HepG2 (cell line): ENCODE data around the gene CUTC. TPM values are rescaled to one million over a fixed set of nuclear protein-coding genes. Genes with fewer than 3 reads are reported as not detected.

Experiments
- ADNP ChIP-seq: sonication (generic); formaldehyde crosslinking; IDR thresholded peaks from 2 replicates; pipeline ENCODE4 v1.4.0; 2020; ENCODE audit warnings: missing genetic modification reagents
- FOXK1 ChIP-seq: sonication (generic); formaldehyde crosslinking; IDR thresholded peaks from 2 replicates; pipeline ENCODE4 v1.4.0; 2020; ENCODE audit warnings: low read depth, missing genetic modification reagents, borderline replicate concordance
- HMGA1 ChIP-seq: sonication (generic); formaldehyde crosslinking; conservative IDR thresholded peaks from 2 replicates; pipeline ENCODE4 v1.4.0; 2020; ENCODE audit warnings: missing genetic modification reagents
- HOXA5 ChIP-seq: sonication (generic); formaldehyde crosslinking; IDR thresholded peaks from 2 replicates; pipeline ENCODE4 v1.4.0; 2020; ENCODE audit warnings: missing genetic modification reagents
- KDM1A ChIP-seq: IDR thresholded peaks from 2 replicates; pipeline ENCODE4 v1.6.1; 2016; ENCODE audit warnings: missing compliant biosample characterization
- MIXL1 ChIP-seq: IDR thresholded peaks from 2 replicates; pipeline ENCODE4 v1.6.1; 2016
- POLR2A ChIP-seq, 2 experiments: IDR thresholded peaks; 2 replicates each; pipeline ENCODE4 v1.6.1; 2011; ENCODE audit warnings: low read depth in 2 of 2, low read length in 2 of 2, mild to moderate bottlenecking in 1 of 2, moderate library complexity in 1 of 2; ENCODE audit not compliant: insufficient read depth in 1 of 2
- RELA ChIP-seq: sonication (generic); formaldehyde crosslinking; IDR thresholded peaks from 2 replicates; pipeline ENCODE4 v1.4.0; 2020; ENCODE audit warnings: missing genetic modification reagents
- REXO4 ChIP-seq: sonication (generic); formaldehyde crosslinking; IDR thresholded peaks from 2 replicates; pipeline ENCODE4 v1.8.0; 2022; ENCODE audit warnings: missing genetic modification reagents, mild to moderate bottlenecking, borderline replicate concordance
- SRF ChIP-seq: IDR thresholded peaks from 2 replicates; pipeline ENCODE4 v1.6.1; 2011; ENCODE audit warnings: mild to moderate bottlenecking, low read depth, low read length, moderate library complexity
- ZNF180 ChIP-seq: sonication (generic); formaldehyde crosslinking; IDR thresholded peaks from 2 replicates; pipeline ENCODE4 v1.4.0; 2020; ENCODE audit warnings: low read depth, missing genetic modification reagents, borderline replicate concordance
- ZNF20 ChIP-seq: sonication (generic); formaldehyde crosslinking; IDR thresholded peaks from 2 replicates; pipeline ENCODE4 v1.4.0; 2020; ENCODE audit warnings: mild to moderate bottlenecking, moderate library complexity, missing genetic modification reagents
- ZNF234 ChIP-seq: sonication (generic); formaldehyde crosslinking; conservative IDR thresholded peaks from 2 replicates; pipeline ENCODE4 v1.5.1; 2020; ENCODE audit warnings: mild to moderate bottlenecking, missing genetic modification reagents
- ZNF34 ChIP-seq: sonication (generic); formaldehyde crosslinking; IDR thresholded peaks from 2 replicates; pipeline ENCODE4 v1.4.0; 2020; ENCODE audit warnings: mild to moderate bottlenecking, missing genetic modification reagents, borderline replicate concordance
- ZNF546 ChIP-seq: sonication (generic); formaldehyde crosslinking; conservative IDR thresholded peaks from 2 replicates; pipeline ENCODE4 v1.8.1; 2023; ENCODE audit warnings: mild to moderate bottlenecking, missing genetic modification reagents
- ZNF674 ChIP-seq: sonication (generic); formaldehyde crosslinking; IDR thresholded peaks from 2 replicates; pipeline ENCODE4 v1.5.0; 2020; ENCODE audit warnings: low read depth, mild to moderate bottlenecking, missing genetic modification reagents
- ZNF7 ChIP-seq: IDR thresholded peaks from 2 replicates; pipeline ENCODE4 v1.6.1; 2016; ENCODE audit warnings: missing biosample characterization, missing genetic modification reagents
- ZNF841 ChIP-seq: sonication (generic); formaldehyde crosslinking; IDR thresholded peaks from 2 replicates; pipeline ENCODE4 v1.8.1; 2023; ENCODE audit warnings: missing genetic modification reagents, borderline replicate concordance
- polyA plus RNA-seq, 8 experiments: library from polyadenylated mRNA; depleted of rRNA in 3 of 8; stranded (reverse) in 7 of 8; unstranded in 1 of 8; fragments of >200 nt; fragmentation: Illumina TruSeq in 4 of 8; extraction: Trizol in 4 of 8; gene quantifications; 2 replicates each; pipeline versions ENCODE4 v1.2.1 to v1.2.3, GENCODE V29; 2011 to 2016; ENCODE audit warnings: low read depth in 4 of 8, missing spikeins in 1 of 8, mixed read lengths in 1 of 8; ENCODE audit not compliant: insufficient read depth in 1 of 8
- total RNA-seq, 5 experiments: library from RNA; depleted of rRNA; stranded (reverse); fragments of >200 nt; fragmentation: Illumina TruSeq; extraction: Trizol; gene quantifications; 2 replicates each; pipeline ENCODE4 v1.2.3, GENCODE V29; 2016; ENCODE audit warnings: low read depth in 1 of 5
- TF ChIP-seq, protein P1 (sequence below): IDR thresholded peaks from 2 replicates; pipeline ENCODE4 v1.6.1; 2016; ENCODE audit warnings: missing genetic modification reagents, missing compliant biosample characterization
- TF ChIP-seq, protein P2 (sequence below): sonication (generic); formaldehyde crosslinking; IDR thresholded peaks from 2 replicates; pipeline ENCODE4 v1.4.0; 2020; ENCODE audit warnings: missing genetic modification reagents, borderline replicate concordance
- TF ChIP-seq, protein P3 (sequence below): sonication (generic); formaldehyde crosslinking; IDR thresholded peaks from 2 replicates; pipeline ENCODE4 v1.4.0; 2020; ENCODE audit warnings: missing genetic modification reagents; ENCODE audit errors: not compliant biosample characterization
- TF ChIP-seq, protein P4 (sequence below): sonication (generic); formaldehyde crosslinking; IDR thresholded peaks from 2 replicates; pipeline ENCODE4 v1.9.0; 2022; ENCODE audit warnings: missing genetic modification reagents, mild to moderate bottlenecking, borderline replicate concordance
- TF ChIP-seq, protein P5 (sequence below): sonication (generic); formaldehyde crosslinking; IDR thresholded peaks from 2 replicates; pipeline ENCODE4 v1.4.0; 2020; ENCODE audit warnings: missing genetic modification reagents, mild to moderate bottlenecking, borderline replicate concordance

CUTC gene
- total and polyA plus RNA-seq, 2 of the 13 experiments (the other 11 are each of a cell fraction or from before 2014, with no cell fraction given): 22.3 to 25.8 TPM

DNA sequence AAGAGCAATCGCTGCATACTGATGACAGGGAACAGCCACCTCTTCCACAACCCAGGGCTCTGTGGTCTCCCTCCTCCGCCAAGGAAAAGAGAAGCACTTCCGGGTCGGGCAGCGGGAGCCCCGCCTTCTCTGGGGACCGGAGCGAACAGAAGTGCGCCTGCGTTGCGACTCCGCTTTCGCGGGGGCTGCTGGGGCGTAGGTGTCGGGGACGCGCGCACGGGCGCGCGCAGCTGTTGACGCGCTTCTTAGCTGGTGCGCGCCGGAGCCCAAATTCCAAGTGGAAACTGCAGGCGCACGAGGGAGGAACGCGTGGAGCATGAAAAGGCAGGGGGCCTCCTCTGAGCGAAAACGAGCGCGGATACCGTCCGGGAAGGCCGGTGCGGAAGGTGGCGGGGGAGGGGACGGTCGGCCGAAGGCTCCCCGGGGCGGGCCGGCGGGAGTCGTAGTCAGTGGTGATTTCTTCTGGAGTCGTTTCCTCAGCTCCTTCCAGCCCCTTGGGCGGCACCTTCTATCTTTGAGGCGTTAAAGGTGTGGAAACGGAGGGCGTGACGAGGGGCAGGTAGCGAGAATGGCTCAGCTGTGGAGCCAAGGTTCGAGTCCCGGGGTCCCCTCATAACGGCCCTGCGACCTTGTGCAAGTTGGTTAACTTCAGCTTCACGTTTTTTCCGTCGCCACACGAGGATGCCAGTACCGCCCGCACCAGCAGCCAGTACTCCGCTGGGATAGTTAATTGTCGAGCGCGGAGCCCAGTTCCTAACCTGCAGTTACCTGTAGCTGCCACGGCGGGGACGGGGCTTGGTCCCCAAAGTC is at the start of gene CUTC, which contains the start of gene COX15 (continued):
- TF ChIP-seq, protein P1, sequence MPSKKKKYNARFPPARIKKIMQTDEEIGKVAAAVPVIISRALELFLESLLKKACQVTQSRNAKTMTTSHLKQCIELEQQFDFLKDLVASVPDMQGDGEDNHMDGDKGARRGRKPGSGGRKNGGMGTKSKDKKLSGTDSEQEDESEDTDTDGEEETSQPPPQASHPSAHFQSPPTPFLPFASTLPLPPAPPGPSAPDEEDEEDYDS: peak; percentile 69
- TF ChIP-seq, protein P2, sequence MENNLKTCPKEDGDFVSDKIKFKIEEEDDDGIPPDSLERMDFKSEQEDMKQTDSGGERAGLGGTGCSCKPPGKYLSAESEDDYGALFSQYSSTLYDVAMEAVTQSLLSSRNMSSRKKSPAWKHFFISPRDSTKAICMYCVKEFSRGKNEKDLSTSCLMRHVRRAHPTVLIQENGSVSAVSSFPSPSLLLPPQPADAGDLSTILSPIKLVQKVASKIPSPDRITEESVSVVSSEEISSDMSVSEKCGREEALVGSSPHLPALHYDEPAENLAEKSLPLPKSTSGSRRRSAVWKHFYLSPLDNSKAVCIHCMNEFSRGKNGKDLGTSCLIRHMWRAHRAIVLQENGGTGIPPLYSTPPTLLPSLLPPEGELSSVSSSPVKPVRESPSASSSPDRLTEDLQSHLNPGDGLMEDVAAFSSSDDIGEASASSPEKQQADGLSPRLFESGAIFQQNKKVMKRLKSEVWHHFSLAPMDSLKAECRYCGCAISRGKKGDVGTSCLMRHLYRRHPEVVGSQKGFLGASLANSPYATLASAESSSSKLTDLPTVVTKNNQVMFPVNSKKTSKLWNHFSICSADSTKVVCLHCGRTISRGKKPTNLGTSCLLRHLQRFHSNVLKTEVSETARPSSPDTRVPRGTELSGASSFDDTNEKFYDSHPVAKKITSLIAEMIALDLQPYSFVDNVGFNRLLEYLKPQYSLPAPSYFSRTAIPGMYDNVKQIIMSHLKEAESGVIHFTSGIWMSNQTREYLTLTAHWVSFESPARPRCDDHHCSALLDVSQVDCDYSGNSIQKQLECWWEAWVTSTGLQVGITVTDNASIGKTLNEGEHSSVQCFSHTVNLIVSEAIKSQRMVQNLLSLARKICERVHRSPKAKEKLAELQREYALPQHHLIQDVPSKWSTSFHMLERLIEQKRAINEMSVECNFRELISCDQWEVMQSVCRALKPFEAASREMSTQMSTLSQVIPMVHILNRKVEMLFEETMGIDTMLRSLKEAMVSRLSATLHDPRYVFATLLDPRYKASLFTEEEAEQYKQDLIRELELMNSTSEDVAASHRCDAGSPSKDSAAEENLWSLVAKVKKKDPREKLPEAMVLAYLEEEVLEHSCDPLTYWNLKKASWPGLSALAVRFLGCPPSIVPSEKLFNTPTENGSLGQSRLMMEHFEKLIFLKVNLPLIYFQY (CRISPR knock-in tag): no peak
- TF ChIP-seq SRF (no peak), ADNP (CRISPR knock-in tag) (no peak), ZNF546 (peak; percentile 65; the same call in 1 of the 2 replicates), ZNF234 (no peak), ZNF7 (CRISPR knock-in tag) (0 out of 2 replicates have a peak, but pooled peaks have one; percentile 6), MIXL1 (peak; percentile 58), HOXA5 (CRISPR knock-in tag) (peak; percentile 77), ZNF674 (CRISPR knock-in tag) (no peak), ZNF841 (CRISPR knock-in tag) (no peak), ZNF20 (CRISPR knock-in tag) (no peak), RELA (no peak), POLR2A (IDR thresholded peaks at IDR 0.05; ENCODE audit: insufficient read depth in 1 of 2, low read depth in 2 of 2, low read length in 2 of 2) (peak; percentile 85 to 88), FOXK1 (CRISPR knock-in tag) (peak; percentile 81), HMGA1 (CRISPR knock-in tag) (no peak), KDM1A (no peak), ZNF180 (CRISPR knock-in tag) (no peak), REXO4 (CRISPR knock-in tag) (no peak), ZNF34 (no peak)
- TF ChIP-seq, protein P3, sequence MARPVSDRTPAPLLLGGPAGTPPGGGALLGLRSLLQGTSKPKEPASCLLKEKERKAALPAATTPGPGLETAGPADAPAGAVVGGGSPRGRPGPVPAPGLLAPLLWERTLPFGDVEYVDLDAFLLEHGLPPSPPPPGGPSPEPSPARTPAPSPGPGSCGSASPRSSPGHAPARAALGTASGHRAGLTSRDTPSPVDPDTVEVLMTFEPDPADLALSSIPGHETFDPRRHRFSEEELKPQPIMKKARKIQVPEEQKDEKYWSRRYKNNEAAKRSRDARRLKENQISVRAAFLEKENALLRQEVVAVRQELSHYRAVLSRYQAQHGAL (CRISPR knock-in tag): no peak
- TF ChIP-seq, protein P4, sequence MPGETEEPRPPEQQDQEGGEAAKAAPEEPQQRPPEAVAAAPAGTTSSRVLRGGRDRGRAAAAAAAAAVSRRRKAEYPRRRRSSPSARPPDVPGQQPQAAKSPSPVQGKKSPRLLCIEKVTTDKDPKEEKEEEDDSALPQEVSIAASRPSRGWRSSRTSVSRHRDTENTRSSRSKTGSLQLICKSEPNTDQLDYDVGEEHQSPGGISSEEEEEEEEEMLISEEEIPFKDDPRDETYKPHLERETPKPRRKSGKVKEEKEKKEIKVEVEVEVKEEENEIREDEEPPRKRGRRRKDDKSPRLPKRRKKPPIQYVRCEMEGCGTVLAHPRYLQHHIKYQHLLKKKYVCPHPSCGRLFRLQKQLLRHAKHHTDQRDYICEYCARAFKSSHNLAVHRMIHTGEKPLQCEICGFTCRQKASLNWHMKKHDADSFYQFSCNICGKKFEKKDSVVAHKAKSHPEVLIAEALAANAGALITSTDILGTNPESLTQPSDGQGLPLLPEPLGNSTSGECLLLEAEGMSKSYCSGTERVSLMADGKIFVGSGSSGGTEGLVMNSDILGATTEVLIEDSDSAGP: peak; percentile 85
- TF ChIP-seq, protein P5, sequence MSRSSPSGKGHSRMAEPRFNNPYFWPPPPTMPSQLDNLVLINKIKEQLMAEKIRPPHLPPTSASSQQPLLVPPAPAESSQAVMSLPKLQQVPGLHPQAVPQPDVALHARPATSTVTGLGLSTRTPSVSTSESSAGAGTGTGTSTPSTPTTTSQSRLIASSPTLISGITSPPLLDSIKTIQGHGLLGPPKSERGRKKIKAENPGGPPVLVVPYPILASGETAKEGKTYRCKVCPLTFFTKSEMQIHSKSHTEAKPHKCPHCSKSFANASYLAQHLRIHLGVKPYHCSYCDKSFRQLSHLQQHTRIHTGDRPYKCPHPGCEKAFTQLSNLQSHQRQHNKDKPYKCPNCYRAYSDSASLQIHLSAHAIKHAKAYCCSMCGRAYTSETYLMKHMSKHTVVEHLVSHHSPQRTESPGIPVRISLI (CRISPR knock-in tag): no peak
